Natural killer cell (primary cell): Measurements from ENCODE around the gene DNM2. TPM values are rescaled to one million over a fixed set of nuclear protein-coding genes. Genes with fewer than 3 reads are reported as not detected.

ENCODE experiments used
- ATAC-seq, 3 donors: fragments of 150-1000 bp in 2 of 3; fragments of 200-7000 bp in 1 of 3; cut with Tn5 transposase; 1 replicate in 1 of 3; 2 replicates in 2 of 3; pipeline ENCODE4 v1.10.0; 2021; ENCODE audit warnings: mild to moderate bottlenecking in 2 of 3, moderate library complexity in 2 of 3
- DNase-seq, 2 donors: peaks; one replicate each; pipeline versions ENCODE4 v3.0.0 to v3.0.0-alpha.2; 2013 to 2021; ENCODE audit warnings: mixed read lengths in 1 of 2
- H3K27ac ChIP-seq: one replicate; pipeline ENCODE4 v1.5.1; 2013; ENCODE audit warnings: mild to moderate bottlenecking, low read length
- H3K27me3 ChIP-seq: one replicate; pipeline ENCODE4 v1.6.1; 2013; ENCODE audit warnings: low read length; ENCODE audit not compliant: control insufficient read depth, insufficient read depth
- H3K36me3 ChIP-seq: one replicate; pipeline ENCODE4 v1.6.1; 2013; ENCODE audit warnings: low read length; ENCODE audit not compliant: control insufficient read depth, insufficient read depth
- H3K4me1 ChIP-seq: one replicate; pipeline ENCODE4 v1.6.1; 2013; ENCODE audit warnings: low read length; ENCODE audit not compliant: control insufficient read depth, insufficient read depth
- H3K4me3 ChIP-seq: one replicate; pipeline ENCODE4 v1.5.1; 2013; ENCODE audit warnings: low read length
- H3K9me3 ChIP-seq: one replicate; pipeline ENCODE4 v1.6.1; 2013; ENCODE audit warnings: low read length; ENCODE audit not compliant: control insufficient read depth, insufficient read depth
- H3K27ac Mint-ChIP-seq, 2 donors: one replicate each; pipeline ENCODE4 v1.8.0; 2022; ENCODE audit warnings: mild to moderate bottlenecking in 2 of 2, mixed read lengths in 2 of 2, moderate library complexity in 1 of 2
- H3K27me3 Mint-ChIP-seq, 2 donors: one replicate each; pipeline ENCODE4 v1.8.0; 2022; ENCODE audit warnings: low read depth in 2 of 2, mixed read lengths in 2 of 2
- H3K36me3 Mint-ChIP-seq: one replicate; pipeline ENCODE4 v1.8.0; 2022; ENCODE audit warnings: mixed read lengths
- H3K4me1 Mint-ChIP-seq, 2 donors: one replicate each; pipeline ENCODE4 v1.8.0; 2022; ENCODE audit warnings: mixed read lengths in 2 of 2
- H3K4me3 Mint-ChIP-seq: one replicate; pipeline ENCODE4 v1.8.0; 2022; ENCODE audit warnings: mild to moderate bottlenecking, moderate library complexity, mixed read lengths
- H3K9me3 Mint-ChIP-seq, 2 donors: one replicate each; pipeline ENCODE4 v1.8.0; 2022; ENCODE audit warnings: mixed read lengths in 2 of 2
- CTCF ChIP-seq: fragments of 200-600 bp; IDR thresholded peaks from one replicate; pipeline ENCODE4 v1.8.0; 2022; ENCODE audit warnings: antibody characterized with exemption
- WGBS: methylation state at CpG from one replicate; pipeline ENCODE4 v1.1.7; 2013; ENCODE audit warnings: missing lambda C conversion rate; ENCODE audit not compliant: insufficient coverage; 5-methylcytosine and 5-hydroxymethylcytosine counted together
- intact Hi-C: fragments of 100-400 bp; cut with micrococcal nuclease; formaldehyde crosslinking; loops from one replicate; pipeline ENCODE4 v1.14.2; 2022
- total RNA-seq, 4 donors: library from RNA; stranded (reverse); fragments of 120-200 nt in 1 of 4; gene quantifications; one replicate each; pipeline versions ENCODE4 v1.2.3 to v1.2.4, GENCODE V29; 2013 to 2022

Gene DNM2
- total RNA-seq, 3 donors from 2014 or later (not counting 1 experiment from before 2014, with no cell fraction given) = 419 to 491 (median 428) TPM

GRCh38 chr19:10797078-10797477 is 79.2 kb downstream of the DNM2 start:
- peak; percentile 50 to 56 (median 51) for ATAC-seq

GRCh38 chr19:10797541-10798256 is 79.8 kb downstream of the DNM2 start:
- Mint-ChIP-seq H3K9me3 (no peaks in the 10 kb centered on the region), H3K36me3 (no peaks in the 10 kb centered on the region), H3K27ac (peak overlapping the region; percentile 93 to 100), H3K27me3 (no peaks in the 10 kb centered on the region), H3K4me1 (peaks cover 47 to 54% of the 10 kb centered on the region in 2 donors), H3K4me3 (peak overlapping the region; percentile 96)
- no peak for TF ChIP-seq CTCF
- ATAC-seq (peak; percentile 77 to 91 (median 78)), DNase-seq (peak; percentile 94 to 96)
- no peaks in the 10 kb centered on the region for H3K27me3 ChIP-seq
- H3K36me3 ChIP-seq = peaks cover 61% of the 10 kb centered on the region
- H3K4me1 ChIP-seq = peaks cover 69% of the 10 kb centered on the region
- H3K27ac ChIP-seq = peak overlapping the region; percentile 98
- intact Hi-C loops = loop anchor here (1.0 to 10.0 kb wide), 10 partner anchors 18 to 693 kb away; partner anchors contain the start of genes ANGPTL6, KRI1, PPAN and TMED1
- peak overlapping the region; percentile 20 for H3K4me3 ChIP-seq
- 25% methylated on average over 19 of the region's 19 CpGs for WGBS
- H3K9me3 ChIP-seq = no peaks in the 10 kb centered on the region

More at GRCh38 chr19:10797078-10797477, 79.2 kb downstream of the DNM2 start:
- H3K4me1 ChIP-seq = peaks cover 63% of the 10 kb centered on the region
- no peaks in the 10 kb centered on the region for H3K9me3 ChIP-seq
- 41% methylated on average over 14 of the region's 14 CpGs for WGBS
- peak; percentile 75 to 80 for DNase-seq
- H3K36me3 ChIP-seq = peaks cover 55% of the 10 kb centered on the region
- Mint-ChIP-seq H3K9me3 (no peaks in the 10 kb centered on the region), H3K27me3 (no peaks in the 10 kb centered on the region), H3K36me3 (no peaks in the 10 kb centered on the region), H3K4me1 (peaks cover 47 to 54% of the 10 kb centered on the region in 2 donors), H3K27ac (peak overlapping the region; percentile 93 to 100), H3K4me3 (peak overlapping the region; percentile 96)
- TF ChIP-seq CTCF = no peak
- peak overlapping the region; percentile 98 for H3K27ac ChIP-seq
- intact Hi-C loops = loop anchor here (1.0 to 10.0 kb wide), 10 partner anchors 18 to 692 kb away; partner anchors contain the start of genes ANGPTL6, KRI1, PPAN and TMED1
- no peaks in the 10 kb centered on the region for H3K27me3 ChIP-seq
- peak overlapping the region; percentile 20 for H3K4me3 ChIP-seq

DNA sequence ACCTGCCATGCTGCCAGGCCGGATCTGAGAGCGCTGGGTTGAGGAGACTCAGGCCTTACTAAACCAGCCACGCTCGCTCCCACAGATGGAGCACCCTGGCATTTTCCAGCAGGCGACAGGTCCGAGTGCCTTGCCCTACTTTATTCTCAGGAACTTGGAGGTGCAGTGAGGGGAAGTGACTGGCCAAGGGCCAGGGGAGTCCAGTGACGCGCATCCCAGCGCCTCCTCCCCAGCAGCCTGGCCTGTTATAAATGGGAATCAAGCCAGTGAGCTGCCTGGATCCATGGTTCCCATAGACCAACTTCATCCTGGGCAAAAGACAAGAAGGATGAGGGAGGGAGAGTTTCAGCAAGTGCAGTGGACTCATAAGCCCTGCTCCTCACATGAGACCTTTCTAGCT is 82.6 kb downstream of the DNM2 start:
- TF ChIP-seq CTCF = no peak
- H3K4me3 ChIP-seq = no peak overlapping the region
- no peak for DNase-seq
- peaks cover 62% of the 10 kb centered on the region for H3K36me3 ChIP-seq
- intact Hi-C loops = no loop called here
- H3K4me1 ChIP-seq = peaks cover 69% of the 10 kb centered on the region
- no peaks in the 10 kb centered on the region for H3K9me3 ChIP-seq
- H3K27me3 ChIP-seq = no peaks in the 10 kb centered on the region
- no peak for ATAC-seq
- Mint-ChIP-seq H3K27ac (peak overlapping the region; percentile 93 to 100), H3K27me3 (no peaks in the 10 kb centered on the region), H3K4me3 (no peak overlapping the region), H3K4me1 (peaks cover 31 to 48% of the 10 kb centered on the region in 2 donors), H3K36me3 (peaks cover 9% of the 10 kb centered on the region), H3K9me3 (no peaks in the 10 kb centered on the region)
- 94% methylated on average over 9 of the region's 9 CpGs for WGBS
- H3K27ac ChIP-seq = peak overlapping the region; percentile 98
